HG02852 (cell line): ENCODE data around the gene CES2.

Experiments used
- ATAC-seq: cut with Tn5 transposase; IDR thresholded peaks from one replicate; pipeline ENCODE4 v1.9.1; 2021; ENCODE audit warnings: mild to moderate bottlenecking, moderate library complexity; ENCODE audit not compliant: unreplicated experiment

CES2 gene

GRCh38 chr16:66902648-66903543 lies 32.4 kb upstream of the CES2 start:
- ATAC-seq: no peak

DNA sequence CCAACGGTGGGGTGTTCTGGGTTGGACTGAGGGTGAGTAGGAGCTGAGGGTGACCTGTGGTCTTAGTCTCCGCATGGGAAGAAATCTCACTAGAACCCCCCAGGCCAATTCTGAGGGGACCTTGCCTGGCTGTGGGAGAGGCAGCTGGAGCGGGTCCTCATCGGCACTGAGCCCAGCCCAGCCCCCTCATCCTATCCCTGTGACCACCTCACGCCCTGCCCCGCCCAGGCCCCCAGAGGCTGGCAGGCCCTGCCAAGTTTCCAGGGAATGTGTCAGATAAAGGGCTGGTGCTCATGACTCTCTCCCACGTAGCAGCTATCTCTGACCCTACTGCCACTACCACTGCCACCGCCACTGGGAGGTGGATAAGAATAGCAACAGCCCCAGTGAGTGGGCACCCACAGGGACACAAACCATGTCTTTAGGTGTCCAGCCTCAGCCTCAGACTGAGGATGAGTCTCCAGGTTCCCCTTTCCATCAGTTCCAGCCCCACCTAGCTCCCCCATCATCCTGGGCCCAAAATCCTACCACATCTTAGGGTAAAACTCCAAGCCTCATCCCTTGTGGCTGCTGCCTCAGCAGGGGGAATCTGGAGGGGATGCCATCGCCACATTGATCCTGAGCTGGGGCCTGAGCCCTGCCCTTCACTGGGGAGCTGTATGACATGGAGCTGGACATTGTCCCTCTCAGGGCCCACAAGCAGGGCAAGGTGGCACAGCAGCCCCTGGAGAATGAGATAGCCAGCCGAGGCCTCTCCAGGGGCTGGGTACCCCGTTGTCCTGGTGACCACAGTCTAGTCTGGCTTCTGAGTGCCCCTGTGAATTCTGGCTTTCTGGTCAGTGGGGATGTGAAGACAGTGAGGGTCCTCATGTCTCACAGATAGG lies 31.5 kb upstream of the CES2 start:
- no peak for ATAC-seq

DNA sequence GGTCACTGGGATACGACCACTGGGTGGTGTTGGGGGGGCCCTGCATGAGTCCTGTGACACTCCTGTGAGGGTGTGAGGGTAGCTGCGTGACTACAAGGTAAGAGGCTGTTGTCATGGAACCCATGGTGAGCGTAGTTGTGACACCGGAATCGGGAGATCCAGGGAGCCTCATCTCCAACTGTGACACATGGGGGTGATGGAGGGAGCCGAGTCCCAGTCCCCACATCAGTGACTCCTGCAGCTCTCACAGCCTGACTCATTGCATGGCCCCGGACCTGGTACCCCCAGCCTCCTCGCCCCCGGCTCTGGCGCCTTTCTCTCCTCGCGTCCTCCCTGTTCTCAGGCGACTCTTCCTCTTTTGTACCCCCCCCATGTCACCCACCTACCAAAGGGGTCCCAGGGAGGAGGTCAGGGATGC lies 30.9 kb upstream of the CES2 start:
- ATAC-seq: no peak

GRCh38 chr16:66904846-66905632 lies 30.3 kb upstream of the CES2 start:
- no peak for ATAC-seq

DNA sequence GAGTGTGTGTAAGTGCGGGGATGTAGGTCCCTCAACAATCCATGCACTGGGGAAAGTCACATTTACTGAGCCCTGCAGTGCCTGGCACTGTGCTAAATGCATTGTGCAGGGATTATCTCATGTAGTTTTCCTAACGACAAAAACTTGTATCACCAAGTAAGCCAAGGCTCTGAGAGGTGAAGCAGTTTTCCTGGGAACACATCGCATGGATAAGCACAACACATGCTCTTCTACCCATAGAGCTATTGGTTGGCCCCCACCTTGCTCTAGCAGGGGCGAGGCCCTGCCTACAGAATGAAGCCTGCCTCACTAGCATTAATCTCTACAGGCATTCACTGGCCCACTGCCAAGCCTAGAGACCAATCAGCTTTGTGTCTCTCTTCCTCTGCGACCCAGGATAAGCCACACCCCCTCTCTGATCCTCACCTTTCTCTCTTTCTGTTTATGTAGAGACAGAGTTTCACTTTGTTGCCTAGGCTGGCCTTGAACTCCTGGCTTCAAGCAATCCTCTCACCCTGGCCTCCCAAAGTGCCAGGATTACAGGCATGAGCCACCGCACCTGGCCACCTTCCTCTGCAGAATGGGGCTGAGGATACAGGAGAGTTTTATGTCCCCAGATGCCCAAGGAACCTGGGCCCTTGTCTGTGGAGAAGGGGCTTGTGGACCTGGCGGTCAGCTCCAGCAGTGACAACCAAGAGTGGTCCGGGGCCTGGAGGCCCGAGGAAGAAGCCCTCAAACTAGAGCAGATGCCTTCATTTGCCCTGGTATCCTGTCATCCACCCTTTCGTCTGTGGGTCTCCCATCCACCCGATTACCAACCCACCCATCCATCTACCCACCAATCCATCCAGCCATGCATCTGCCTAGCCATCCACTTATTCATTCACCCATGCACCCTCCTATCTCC lies 29.4 kb upstream of the CES2 start:
- no peak for ATAC-seq

DNA sequence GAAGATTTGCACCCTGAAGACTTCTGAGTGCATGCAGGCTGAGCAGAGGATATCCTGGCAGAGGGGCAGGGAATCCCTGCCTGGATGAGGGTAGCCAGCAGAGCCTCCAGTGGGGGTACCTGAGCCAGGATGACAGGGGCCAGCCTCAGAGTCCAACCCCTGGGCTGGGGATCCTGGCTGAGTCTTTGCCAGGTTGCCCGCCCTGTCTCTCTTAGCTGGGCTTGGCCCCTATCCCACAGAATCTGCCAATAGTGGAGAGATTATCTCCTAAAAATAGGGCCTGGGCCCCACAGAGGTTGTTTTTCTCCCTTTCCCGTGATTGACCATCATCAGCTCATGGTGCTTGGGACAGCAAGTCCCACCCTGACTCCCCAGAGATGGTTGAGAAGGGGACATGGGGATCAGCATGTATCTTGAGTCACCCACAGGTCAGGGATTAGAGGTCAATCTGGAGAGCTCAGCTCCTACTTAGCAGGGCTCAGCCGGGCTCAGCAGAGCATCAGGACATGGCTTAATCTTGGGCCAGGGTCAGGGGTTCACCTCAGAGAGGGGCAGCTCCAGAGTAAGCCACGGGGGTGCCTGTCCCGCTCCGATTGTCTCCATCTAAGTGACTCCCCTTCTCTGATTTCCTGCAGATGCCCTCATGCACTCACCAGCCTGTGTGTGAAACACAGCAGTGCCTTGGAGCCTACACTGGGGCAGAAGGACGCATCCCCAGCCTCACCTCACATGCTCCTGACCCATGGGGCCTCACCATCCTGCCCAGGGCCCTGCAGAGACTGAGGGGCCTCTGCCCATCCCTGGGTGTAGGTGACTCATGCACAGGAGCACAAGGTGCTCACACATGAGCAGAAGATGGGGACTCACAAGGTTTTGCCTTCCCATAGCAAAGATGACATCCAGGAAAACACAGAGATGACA lies 28.1 kb upstream of the CES2 start:
- ATAC-seq: no peak

DNA sequence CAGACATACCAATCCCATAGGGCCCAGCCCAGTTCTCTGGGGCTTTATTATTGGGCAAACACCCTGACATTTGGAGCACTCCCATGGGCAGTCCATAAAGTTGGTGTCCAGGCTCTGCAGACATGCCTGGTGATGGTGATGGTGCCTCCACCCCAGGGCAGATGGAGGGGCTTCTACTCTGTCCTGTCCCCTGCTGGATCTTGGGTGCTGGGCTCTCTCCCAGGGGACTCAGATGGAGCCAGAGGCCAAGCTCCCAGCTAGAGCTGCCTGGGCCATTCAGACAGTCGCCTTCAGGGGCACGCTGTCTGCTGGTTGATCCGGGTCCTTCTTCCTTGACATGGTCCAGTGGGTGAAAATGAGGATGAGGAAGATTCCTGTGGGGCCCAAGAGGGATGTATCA lies 27.2 kb upstream of the CES2 start:
- ATAC-seq: no peak

DNA sequence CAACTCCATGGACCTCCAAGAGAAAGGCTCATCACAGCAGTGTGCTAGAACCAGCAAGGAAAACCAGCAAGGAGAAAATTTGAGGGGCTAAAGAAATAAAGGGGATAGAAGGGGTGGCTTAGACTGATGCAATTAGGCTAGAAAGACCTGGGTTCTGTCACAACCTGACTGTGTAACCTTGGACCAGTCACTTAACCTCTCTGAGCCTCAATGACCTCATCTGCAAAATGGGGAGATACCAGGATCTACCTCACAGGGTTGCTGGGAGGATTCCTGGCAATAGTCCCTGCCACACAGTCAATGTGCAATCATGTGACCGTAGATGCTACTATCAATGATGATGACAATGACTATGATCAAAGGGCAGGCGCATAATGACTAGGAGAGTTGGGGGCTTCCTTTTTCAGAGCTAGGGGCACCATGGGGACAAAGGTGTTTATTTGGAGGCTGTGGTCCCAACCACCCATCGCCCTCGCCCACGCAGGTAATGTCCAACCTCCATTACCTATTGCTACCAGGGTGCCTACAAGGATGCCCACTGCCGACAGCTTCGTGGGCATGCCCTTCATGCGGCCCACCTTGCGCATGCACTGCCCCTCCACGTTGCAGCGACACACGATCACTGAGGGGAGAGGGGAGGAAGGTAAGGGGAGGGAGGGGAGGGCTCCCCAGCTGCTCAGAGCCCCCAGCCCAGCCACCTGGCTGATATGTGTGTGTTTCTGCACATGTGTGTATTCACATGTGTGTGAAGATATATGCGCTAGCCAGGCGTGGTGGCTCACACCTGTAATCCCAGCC lies 26.4 kb upstream of the CES2 start:
- ATAC-seq: no peak

GRCh38 chr16:66910175-66910940 lies 25.0 kb upstream of the CES2 start:
- ATAC-seq: no peak

GRCh38 chr16:66911112-66911511 lies 24.2 kb upstream of the CES2 start:
- no peak for ATAC-seq

DNA sequence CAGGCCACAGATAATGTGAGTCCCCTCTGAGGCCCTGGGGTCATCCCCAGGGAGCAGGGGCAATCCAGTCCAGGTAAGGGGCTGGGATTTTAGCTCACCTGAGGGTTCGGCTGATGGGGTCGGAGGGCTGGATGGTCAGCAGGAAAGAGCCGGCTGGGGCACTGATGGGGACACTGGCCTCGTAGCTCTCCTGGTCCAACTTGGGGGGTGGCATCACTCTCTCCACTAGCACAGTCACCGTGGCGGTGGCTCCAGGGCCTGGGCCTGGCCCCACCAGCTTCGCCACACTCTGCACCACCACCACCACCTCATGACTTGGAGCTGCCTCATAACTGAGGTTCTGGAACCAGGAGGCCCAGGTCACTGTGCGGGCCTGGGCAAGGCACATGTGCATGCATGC lies 23.5 kb upstream of the CES2 start:
- no peak for ATAC-seq

GRCh38 chr16:66913081-66913480 lies 22.2 kb upstream of the CES2 start:
- ATAC-seq: no peak

DNA sequence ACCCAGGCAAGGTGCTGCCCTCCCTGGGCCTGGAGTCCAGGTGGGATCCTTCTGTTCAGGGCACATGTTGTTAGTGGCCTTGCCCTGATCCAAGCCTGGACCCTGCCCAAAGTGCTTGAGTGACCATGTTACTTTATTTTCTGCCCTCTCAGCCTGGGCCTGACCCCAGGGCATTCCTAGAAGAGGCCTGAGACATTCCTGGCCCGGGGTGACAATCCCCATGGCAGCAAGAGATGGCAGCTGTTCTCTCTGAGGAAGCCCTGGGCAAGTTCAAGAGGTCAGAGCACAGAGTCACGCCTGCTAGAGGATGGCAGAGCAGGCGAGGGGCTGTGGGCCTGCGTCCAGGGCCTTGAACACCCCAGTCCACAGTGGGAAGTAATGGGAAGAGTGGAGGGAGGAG lies 21.6 kb upstream of the CES2 start:
- ATAC-seq: no peak

DNA sequence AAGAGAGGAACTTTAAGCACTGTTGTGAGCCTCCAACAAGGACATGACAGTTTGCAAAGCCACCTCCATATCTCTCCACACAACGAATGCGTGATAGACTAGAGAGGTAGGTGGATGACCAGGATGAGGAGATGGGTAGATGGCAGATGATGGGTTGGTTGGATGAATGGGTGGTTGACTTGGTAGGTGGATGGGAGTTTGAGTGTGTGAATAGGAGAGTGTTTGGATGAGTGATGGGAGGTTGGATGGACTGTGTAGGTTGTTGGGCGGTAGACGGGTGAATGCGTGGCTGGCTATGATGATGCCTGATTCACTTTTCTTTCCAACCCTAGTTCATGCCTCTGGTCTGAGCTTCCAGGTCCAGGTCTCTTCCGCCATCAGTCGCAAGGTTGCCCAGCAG lies 20.8 kb upstream of the CES2 start:
- no peak for ATAC-seq

- no peak for ATAC-seq
These were observed 20.3 kb upstream of the CES2 start for GRCh38 chr16:66915041-66915440.

DNA sequence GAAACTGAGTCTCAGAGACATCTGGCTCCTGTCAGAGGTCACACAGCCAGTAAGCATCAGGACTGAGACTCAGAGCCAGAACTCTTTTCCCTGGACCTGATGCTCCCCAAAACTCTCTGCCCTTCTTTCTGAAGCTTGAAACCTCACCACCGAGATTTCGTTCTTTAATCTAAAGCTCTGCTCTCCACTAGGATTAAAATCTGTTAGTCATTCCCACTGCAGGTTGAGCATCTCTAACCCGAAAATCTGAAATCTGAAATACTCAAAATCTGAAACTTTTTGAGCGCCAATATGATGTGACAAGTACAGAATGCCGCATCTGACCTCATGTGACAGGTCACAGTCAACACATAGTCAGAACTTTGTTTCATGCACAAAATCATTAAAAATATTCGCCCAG lies 18.8 kb upstream of the CES2 start:
- no peak for ATAC-seq

- no peak for ATAC-seq
These were observed 17.6 kb upstream of the CES2 start for GRCh38 chr16:66917741-66918140.

GRCh38 chr16:66918355-66918754 lies 17.0 kb upstream of the CES2 start:
- no peak for ATAC-seq
